ENCODE data around the gene MYRF.

DNA sequence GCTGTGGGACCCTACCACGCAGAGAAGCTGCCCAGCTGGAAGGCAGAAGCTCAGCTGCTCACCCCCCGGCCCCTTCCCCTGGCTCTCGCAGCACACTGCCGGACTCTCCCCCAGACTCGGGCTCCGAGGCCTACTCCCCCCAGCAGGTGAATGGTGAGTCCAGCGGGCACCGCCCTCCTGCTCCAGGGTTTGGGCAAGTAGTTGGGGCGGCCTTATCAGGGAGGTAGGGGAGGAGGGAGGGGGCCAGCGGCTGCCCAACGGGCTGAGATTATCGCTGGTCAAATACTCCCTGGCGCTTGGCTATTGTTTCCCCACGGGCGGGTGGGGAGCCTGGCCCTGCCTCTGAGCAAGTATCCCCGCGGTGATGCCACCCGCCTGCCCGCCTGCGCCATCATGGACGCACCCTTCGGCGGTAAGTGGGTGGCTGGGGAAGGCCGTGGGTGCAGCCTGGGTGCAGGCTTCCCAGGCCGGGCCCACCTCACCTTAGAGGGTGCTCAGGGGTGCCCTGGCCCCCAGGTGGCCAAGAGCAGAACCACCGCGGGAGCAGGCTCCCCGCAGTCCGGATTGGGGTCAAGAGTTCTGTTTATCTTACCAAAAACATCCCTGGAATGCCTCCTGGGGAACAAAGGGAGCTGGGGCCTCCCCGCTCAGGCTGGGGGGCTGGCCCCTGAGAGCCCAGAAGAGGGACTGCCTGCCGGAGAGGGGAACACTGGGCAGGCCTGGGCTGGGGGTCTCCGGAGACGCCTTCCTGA lies 16.9 kb downstream of the MYRF start:
- TF ChIP-seq POLR2AphosphoS5 (IDR thresholded peaks at IDR 0.05; ENCODE audit: borderline replicate concordance, low read depth, low read length) (no peak), EZH2 (IDR thresholded peaks at IDR 0.05) (no peak), FOXP2 (optimal IDR thresholded peaks at IDR 0.05; ENCODE audit: control extremely low read depth, extremely low read length, insufficient read depth) (no peak)

Measured in SK-N-MC (cell line).